Measurements from ENCODE around the gene KRTAP4-8.
"Not testable (repeated sequence)": the region's sequence is repeated elsewhere in the genome, so short reads cannot be mapped to it uniquely, and the experiment has no call there.

Gene KRTAP4-8

DNA sequence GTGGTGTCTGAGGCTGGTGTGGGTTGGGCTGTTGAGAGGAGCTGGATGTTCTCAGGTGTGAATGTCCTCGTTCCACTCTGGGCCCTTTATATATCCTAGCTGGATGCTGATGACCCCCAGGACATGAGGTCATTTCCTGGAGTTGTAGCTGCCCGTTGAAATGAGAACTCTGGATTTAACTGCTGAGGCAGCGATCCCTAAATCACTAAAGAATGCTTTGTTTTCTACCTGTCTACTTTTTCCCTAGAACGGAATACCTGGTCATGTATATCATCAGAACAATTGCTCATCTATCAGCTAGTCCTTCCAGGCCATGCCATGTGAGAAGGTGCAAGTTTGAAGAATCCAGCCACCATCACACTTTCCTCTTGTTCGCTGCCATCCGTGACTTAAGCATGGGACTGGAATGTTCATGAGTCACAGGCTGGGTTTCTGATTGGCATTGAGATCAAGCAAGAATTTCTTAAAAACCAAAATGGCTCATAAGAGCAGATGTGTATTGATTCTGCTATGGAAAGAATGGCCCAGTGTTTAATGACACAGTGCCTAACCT lies 37.8 kb downstream of the KRTAP4-8 start, which contains the start of gene KRTAP2-3:
KRTAP2-3 (minus strand) TSS at position 63 of the 553 bp plus-strand sequence. CDS start 64 bp downstream, outside the sequence.
- peaks cover 30% of the 10 kb centered on the region for H3K27me3 Mint-ChIP-seq
- no peak within 1 kb of the TSS for H3K4me3 Mint-ChIP-seq
- ATAC-seq: no peak
- H3K9me3 Mint-ChIP-seq: peaks cover 5 to 6% of the 10 kb centered on the region in 2 donors
- H3K27ac Mint-ChIP-seq: no peak within 1 kb of the TSS
- H3K4me1 Mint-ChIP-seq: no peaks in the 10 kb centered on the region
- DNase-seq: no peak

DNA sequence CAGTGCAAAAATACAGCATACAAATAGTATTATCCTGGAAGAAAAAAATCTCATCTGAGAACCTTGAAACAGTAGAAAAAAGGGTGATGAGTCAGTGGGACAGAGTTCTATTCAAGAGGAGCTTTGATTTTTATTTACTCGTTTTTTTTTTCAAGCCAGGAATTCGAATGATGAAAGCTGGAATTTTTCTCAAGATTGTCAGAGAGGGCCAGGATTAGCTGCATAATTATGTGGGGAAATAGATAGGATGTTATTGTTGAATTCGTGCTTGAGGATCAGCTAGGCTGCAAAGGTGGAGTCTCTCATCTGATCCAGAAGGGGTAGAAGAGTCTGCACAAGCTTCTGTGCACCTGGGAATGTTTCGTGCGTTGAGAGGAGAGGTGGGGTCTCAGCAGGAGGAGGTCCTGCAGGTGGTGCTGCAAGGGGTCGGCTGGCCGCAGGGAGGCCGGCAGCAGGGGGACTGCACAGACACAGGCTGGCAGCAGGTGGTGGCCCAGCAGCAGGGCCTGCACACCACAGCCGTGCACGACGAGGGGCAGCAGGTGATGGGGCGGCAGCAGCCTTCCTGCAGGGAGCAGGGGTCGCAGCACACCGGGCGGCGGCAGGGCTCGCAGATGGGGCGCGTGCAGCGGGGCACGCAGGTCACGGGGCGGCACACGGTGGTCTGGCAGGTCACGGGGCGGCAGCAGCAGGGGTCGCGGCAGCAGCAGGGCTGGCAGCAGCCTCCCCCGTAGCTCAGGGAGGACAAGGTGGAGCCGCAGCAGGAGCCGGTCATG lies 38.5 kb downstream of the KRTAP4-8 start:
- H3K27ac Mint-ChIP-seq, ATAC-seq, H3K9me3 Mint-ChIP-seq, H3K4me3 Mint-ChIP-seq, H3K4me1 Mint-ChIP-seq, DNase-seq: not testable (repeated sequence)
- peaks cover 30% of the 10 kb centered on the region for H3K27me3 Mint-ChIP-seq

DNA sequence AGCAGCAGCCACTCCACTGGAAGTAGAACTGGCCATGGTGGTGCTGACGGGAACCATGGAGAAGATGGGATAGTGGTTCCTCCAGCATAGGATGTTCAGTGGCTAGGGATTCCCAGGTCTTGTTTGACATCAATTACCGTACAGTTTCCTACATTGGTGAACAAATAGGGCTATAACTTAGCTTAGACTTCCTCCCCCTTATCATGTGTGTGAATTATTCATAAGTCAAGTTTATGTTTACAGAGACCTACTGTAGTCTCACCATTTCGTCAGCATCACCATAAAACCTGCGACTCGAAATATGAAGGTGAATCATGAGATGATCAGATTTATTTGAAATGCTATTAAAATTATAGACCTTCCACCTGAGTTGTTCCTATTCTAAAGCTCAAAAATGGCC lies 39.2 kb downstream of the KRTAP4-8 start:
- no peak for ATAC-seq
- Mint-ChIP-seq H3K4me1 (no peaks in the 10 kb centered on the region), H3K4me3 (no peak overlapping the region), H3K27ac (no peak overlapping the region), H3K9me3 (peaks cover 5 to 6% of the 10 kb centered on the region in 2 donors), H3K27me3 (peaks cover 30% of the 10 kb centered on the region)
- no peak for DNase-seq

DNA sequence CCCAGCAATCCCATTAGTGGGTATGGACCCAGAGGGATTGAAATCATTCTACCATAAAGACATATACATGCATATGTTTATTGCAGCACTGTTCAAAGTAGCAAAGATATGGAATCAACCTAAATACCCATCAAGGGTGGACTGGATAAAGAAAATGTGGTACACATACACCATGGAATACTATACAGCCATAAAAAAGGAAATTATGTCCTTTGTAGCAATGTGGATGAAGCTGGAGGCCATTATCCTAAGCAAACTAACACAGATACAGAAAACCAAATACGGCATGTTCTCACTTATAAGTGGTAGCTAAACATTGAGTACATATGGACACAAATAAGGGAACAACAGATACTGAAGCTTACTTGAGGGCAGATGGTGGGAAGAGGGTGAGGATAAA lies 40.4 kb downstream of the KRTAP4-8 start:
- no peak overlapping the region for H3K27ac Mint-ChIP-seq
- ATAC-seq: no peak
- H3K9me3 Mint-ChIP-seq: peaks cover 5 to 6% of the 10 kb centered on the region in 2 donors
- H3K4me3 Mint-ChIP-seq: no peak overlapping the region
- H3K4me1 Mint-ChIP-seq: no peaks in the 10 kb centered on the region
- DNase-seq: no peak
- peaks cover 30% of the 10 kb centered on the region for H3K27me3 Mint-ChIP-seq

DNA sequence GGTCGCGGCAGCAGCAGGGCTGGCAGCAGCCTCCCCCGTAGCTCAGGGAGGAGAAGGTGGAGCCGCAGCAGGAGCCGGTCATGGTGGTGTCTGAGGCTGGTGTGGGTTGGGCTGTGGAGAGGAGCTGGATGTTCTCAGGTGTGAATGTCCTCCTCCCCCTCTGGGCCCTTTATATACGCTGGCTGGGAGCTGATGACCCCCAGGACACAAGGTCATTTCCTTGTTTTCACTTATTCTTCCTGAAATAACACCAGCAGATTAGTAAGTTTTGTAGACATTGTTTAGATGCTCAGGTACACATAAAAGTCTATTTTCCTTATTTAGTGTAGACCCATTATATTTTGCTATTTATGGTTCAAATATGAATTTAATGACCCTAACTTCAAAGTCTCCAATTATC lies 42.8 kb downstream of the KRTAP4-8 start, which contains the start of gene KRTAP2-2:
KRTAP2-2 (minus strand) TSS at position 101 of the 400 bp plus-strand sequence; CDS start at position 82, 19 bp downstream.
- not testable (repeated sequence) for H3K27ac Mint-ChIP-seq, H3K4me1 Mint-ChIP-seq, ATAC-seq, DNase-seq, H3K4me3 Mint-ChIP-seq, H3K9me3 Mint-ChIP-seq
- H3K27me3 Mint-ChIP-seq: peaks cover 25% of the 10 kb centered on the region

DNA sequence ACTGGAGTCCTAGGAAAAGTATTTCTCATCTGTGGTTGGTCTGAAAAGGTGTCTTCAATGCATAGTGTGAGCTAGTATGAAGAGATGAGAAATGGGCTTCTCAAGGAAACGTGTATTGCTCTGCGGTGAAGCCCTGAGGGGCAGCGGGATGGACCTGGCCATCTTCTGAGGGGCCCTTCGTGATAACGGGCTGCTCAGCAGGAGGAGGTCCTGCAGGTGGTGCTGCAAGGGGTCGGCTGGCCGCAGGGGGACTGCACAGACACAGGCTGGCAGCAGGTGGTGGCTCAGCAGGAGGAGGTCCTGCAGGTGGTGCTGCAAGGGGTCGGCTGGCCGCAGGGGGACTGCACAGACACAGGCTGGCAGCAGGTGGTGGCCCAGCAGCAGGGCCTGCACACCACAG lies 43.4 kb downstream of the KRTAP4-8 start:
- H3K4me1 Mint-ChIP-seq, H3K4me3 Mint-ChIP-seq, ATAC-seq, H3K9me3 Mint-ChIP-seq, H3K27ac Mint-ChIP-seq, DNase-seq: not testable (repeated sequence)
- H3K27me3 Mint-ChIP-seq: peaks cover 22% of the 10 kb centered on the region

DNA sequence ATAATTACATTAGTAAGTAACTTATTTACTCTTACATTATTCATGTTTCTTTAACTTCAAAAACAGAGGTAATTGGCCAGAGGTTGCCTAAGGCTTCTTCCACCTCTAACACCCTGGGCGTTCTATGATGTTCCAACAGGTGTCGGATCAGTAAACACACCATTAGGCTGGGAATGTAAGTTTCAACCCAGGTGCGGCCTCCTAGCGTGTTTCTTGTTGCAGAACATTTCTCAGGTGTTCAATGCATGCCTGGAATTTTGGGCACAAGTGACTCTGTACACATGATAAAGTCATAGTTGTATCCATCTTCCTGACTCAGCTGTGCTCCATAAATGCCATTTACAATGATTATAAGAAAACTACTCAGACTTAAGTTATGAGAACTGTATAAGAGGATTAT lies 43.9 kb downstream of the KRTAP4-8 start:
- DNase-seq: no peak

DNA sequence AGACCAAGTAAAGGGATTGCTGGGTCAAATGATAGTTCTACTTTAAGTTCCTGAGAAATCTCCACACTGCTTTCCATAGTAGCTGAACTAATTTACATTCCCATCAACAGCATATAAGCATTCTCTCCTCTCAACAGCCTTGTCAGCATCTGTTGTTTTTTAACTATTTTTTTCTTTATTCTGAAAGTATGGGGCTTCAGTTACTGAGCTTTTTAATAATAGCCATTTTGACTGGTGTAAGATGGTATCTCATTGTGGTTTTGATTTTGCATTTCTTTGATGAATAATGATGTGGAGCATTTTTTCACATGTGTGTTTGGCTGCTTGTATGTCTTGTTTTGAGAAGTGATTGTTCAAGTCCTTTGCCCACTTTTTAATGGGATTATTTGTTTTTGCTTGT lies 45.4 kb downstream of the KRTAP4-8 start:
- Mint-ChIP-seq H3K27ac (no peak overlapping the region), H3K4me3 (no peak overlapping the region), H3K9me3 (peaks cover 2 to 4% of the 10 kb centered on the region in 2 donors), H3K27me3 (peaks cover 20% of the 10 kb centered on the region), H3K4me1 (no peaks in the 10 kb centered on the region)
- ATAC-seq (no peak), DNase-seq (no peak)

More for the DNA sequence above, 43.9 kb downstream of the KRTAP4-8 start:
- no peak for ATAC-seq
- Mint-ChIP-seq H3K27me3 (peaks cover 17% of the 10 kb centered on the region), H3K9me3 (peaks cover 5 to 6% of the 10 kb centered on the region in 2 donors), H3K4me1 (no peaks in the 10 kb centered on the region), H3K4me3 (no peak overlapping the region), H3K27ac (no peak overlapping the region)

DNA sequence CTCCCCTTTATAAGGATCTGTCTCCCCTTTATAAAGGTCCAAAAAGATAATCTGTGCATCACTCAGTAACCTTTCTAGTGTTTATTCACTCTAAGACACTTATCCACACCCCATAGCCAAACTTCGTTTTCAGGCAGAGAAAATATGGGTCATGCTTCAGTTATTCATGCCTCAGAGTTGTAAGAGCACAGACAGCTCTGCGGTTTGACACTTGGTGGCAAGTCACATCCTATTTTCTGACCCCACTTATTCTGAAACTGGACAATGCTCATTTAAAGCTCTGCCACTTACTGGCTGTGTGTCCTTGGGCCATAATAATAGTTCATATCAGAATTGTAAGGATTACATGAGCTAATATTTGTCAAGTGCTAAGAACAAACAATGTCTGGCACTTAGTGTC lies 48.8 kb downstream of the KRTAP4-8 start:
- H3K4me1 Mint-ChIP-seq: peaks cover 2% of the 10 kb centered on the region
- ATAC-seq: no peak
- DNase-seq: no peak
- no peak overlapping the region for H3K27ac Mint-ChIP-seq
- H3K27me3 Mint-ChIP-seq: peaks cover 36% of the 10 kb centered on the region
- H3K9me3 Mint-ChIP-seq: no peaks in the 10 kb centered on the region
- H3K4me3 Mint-ChIP-seq: no peak overlapping the region

DNA sequence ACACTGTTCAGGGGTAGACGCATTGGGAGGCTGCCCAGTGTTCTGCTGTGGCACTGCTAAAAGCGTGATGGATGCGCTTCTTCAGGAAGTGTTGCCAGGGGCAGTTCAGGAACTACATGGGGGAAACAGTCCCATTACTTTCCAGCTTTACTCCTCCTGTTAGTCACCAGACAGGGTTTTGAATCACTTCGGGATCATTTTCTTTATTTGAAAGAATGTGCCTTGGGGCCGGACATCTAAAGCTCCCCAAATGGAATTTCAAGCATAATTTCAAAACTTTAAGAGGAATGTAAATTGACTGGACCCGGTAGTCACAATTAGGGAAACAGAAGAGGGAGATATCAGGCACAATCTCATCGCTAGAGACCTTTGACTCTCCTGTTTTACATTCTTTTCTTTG lies 49.5 kb downstream of the KRTAP4-8 start:
- H3K27me3 Mint-ChIP-seq: peaks cover 36% of the 10 kb centered on the region

More for the DNA sequence above, 49.5 kb downstream of the KRTAP4-8 start:
- DNase-seq: no peak
- H3K4me3 Mint-ChIP-seq: no peak overlapping the region
- no peak overlapping the region for H3K27ac Mint-ChIP-seq
- ATAC-seq: no peak
- peaks cover 7% of the 10 kb centered on the region for H3K4me1 Mint-ChIP-seq
- peaks cover 4% of the 10 kb centered on the region in 2 donors for H3K9me3 Mint-ChIP-seq
